ENCODE data around the gene C15orf61.

C15orf61 gene

GRCh38 chr15:67548862-67549651, 28.1 kb downstream of the C15orf61 start:
- no peak for DNase-seq (ENCODE audit: extremely low read depth in 1 of 2, low read depth in 1 of 2)

- DNase-seq (ENCODE audit: extremely low read depth in 1 of 2, low read depth in 1 of 2) = no peak
Observed at GRCh38 chr15:67549736-67550135, 28.8 kb downstream of the C15orf61 start.

- no peak for DNase-seq (ENCODE audit: extremely low read depth in 1 of 2, low read depth in 1 of 2)
Observed at GRCh38 chr15:67550522-67550921, 29.6 kb downstream of the C15orf61 start.

- DNase-seq (ENCODE audit: extremely low read depth in 1 of 2, low read depth in 1 of 2) = no peak
Observed at GRCh38 chr15:67551207-67551743, 30.3 kb downstream of the C15orf61 start.

GRCh38 chr15:67554580-67554979, 33.6 kb downstream of the C15orf61 start:
- DNase-seq (ENCODE audit: extremely low read depth in 1 of 2, low read depth in 1 of 2) = no peak

GRCh38 chr15:67556976-67557570, 36.1 kb downstream of the C15orf61 start:
- DNase-seq (ENCODE audit: extremely low read depth in 1 of 2, low read depth in 1 of 2) = no peak

- no peak for DNase-seq (ENCODE audit: extremely low read depth in 1 of 2, low read depth in 1 of 2)
Observed at GRCh38 chr15:67558502-67558901, 37.6 kb downstream of the C15orf61 start.

- no peak for DNase-seq (ENCODE audit: extremely low read depth in 1 of 2, low read depth in 1 of 2)
Observed at GRCh38 chr15:67559158-67559557, 38.2 kb downstream of the C15orf61 start.

- DNase-seq (ENCODE audit: extremely low read depth in 1 of 2, low read depth in 1 of 2) = no peak
Observed at GRCh38 chr15:67559576-67559975, 38.6 kb downstream of the C15orf61 start.

GRCh38 chr15:67560320-67560719, 39.4 kb downstream of the C15orf61 start:
- DNase-seq (ENCODE audit: extremely low read depth in 1 of 2, low read depth in 1 of 2) = no peak

- DNase-seq (ENCODE audit: extremely low read depth in 1 of 2, low read depth in 1 of 2) = no peak
Observed at GRCh38 chr15:67563092-67563491, 42.2 kb downstream of the C15orf61 start.

- no peak for DNase-seq (ENCODE audit: extremely low read depth in 1 of 2, low read depth in 1 of 2)
Observed at GRCh38 chr15:67564021-67564967, 43.4 kb downstream of the C15orf61 start.

GRCh38 chr15:67564968-67565345, 44.0 kb downstream of the C15orf61 start:
- DNase-seq (ENCODE audit: extremely low read depth in 1 of 2, low read depth in 1 of 2) = no peak

GRCh38 chr15:67569668-67570067, 48.7 kb downstream of the C15orf61 start:
- no peak for DNase-seq (ENCODE audit: extremely low read depth in 1 of 2, low read depth in 1 of 2)

- DNase-seq (ENCODE audit: extremely low read depth in 1 of 2, low read depth in 1 of 2) = no peak
Observed at GRCh38 chr15:67570875-67571647, 50.1 kb downstream of the C15orf61 start.

GRCh38 chr15:67571648-67572415, 50.9 kb downstream of the C15orf61 start:
- DNase-seq (ENCODE audit: extremely low read depth in 1 of 2, low read depth in 1 of 2) = no peak

GRCh38 chr15:67573194-67573593, 52.3 kb downstream of the C15orf61 start:
- DNase-seq (ENCODE audit: extremely low read depth in 1 of 2, low read depth in 1 of 2) = no peak

- DNase-seq (ENCODE audit: extremely low read depth in 1 of 2, low read depth in 1 of 2) = no peak
Observed at GRCh38 chr15:67575039-67575502, 54.1 kb downstream of the C15orf61 start.

- no peak for DNase-seq (ENCODE audit: extremely low read depth in 1 of 2, low read depth in 1 of 2)
Observed at GRCh38 chr15:67578020-67578600, 57.2 kb downstream of the C15orf61 start.

Measured in stimulated activated CD8-positive, alpha-beta memory T cell treated with anti-CD3 and anti-CD28 coated beads, Interleukin-7, amount 100 ng/mL, for 48 hours (primary cell).